NK-92 (cell line): ENCODE data around the gene MGLL.

Experiments
- DNase-seq: peaks from one replicate; lab custom pipeline; 2025; ENCODE audit not compliant: unreplicated experiment; lab: John Stamatoyannopoulos, UW

Gene MGLL

DNA sequence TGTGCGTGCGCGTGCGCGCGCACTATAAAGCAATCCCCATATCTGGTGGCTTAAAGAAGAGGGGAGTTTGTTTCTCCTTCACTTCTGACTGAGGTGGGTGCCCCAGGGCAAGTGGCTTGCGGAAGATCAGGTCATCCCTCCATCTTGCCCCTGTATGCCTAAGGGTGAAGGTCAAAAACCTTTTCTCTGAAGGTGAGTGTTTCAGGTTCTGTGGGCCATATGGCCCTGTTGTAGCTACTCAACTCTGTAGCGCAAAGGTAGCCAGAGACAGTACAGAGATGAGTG is 144.1 kb downstream of the MGLL start:
- DNase-seq: no peak

DNA sequence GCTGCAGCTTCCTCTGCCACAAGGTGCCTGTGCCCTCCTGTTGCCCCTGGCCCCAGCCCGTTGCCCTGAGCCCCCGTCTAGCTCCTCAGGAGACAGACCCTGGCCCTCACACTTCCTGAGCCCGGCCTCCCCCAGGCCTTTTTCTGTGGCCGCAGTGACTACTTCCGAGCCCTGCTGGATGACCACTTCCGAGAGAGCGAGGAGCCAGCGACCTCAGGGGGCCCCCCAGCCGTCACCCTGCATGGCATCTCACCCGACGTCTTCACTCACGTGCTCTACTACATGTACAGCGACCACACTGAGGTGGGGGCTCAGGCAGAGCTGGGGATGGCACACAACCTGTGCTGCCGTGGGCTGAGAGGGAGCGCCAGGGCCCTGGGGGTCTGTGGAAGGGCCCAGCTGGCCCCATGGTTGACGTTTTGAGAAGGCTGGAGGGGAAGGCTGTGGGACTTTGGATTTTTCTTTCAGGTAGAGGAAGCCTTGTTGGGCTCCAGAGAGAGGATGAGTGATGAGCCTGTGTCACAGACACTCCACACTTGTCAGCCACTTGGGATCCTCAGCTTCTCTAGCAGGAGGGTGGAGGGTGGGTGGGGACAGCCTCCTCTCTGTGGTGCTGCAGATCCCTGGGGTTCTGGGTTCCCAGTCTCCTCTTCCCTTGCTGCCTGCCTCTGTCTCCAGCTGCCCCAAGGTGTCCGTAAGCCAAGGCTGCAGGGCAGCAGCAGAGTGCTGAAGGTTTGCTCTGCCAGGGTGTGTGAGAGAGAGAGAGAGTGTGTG is 144.6 kb downstream of the MGLL start:
- DNase-seq: no peak

- no peak for DNase-seq
These were observed 145.4 kb downstream of the MGLL start for GRCh38 chr3:127676921-127677351.

DNA sequence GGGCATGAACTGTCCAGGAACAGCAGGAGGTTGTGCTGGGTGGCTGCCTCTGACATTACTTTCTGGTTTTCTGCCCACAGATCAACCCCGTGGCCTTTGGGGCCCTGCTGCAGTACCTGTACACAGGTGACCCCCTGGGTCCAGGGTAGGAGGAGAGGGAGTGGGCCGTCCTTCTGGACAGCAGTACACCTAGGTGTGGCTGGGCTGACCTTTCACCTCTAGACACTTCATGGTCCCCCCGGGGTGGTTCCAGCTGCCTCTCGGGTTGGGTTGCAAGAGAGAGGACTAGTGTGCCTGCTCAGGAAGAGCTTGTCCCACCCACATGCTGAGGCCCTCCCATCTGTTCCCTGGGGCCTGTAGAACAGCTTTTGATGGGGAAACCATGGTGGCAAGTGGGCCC is 145.9 kb downstream of the MGLL start:
- no peak for DNase-seq

DNA sequence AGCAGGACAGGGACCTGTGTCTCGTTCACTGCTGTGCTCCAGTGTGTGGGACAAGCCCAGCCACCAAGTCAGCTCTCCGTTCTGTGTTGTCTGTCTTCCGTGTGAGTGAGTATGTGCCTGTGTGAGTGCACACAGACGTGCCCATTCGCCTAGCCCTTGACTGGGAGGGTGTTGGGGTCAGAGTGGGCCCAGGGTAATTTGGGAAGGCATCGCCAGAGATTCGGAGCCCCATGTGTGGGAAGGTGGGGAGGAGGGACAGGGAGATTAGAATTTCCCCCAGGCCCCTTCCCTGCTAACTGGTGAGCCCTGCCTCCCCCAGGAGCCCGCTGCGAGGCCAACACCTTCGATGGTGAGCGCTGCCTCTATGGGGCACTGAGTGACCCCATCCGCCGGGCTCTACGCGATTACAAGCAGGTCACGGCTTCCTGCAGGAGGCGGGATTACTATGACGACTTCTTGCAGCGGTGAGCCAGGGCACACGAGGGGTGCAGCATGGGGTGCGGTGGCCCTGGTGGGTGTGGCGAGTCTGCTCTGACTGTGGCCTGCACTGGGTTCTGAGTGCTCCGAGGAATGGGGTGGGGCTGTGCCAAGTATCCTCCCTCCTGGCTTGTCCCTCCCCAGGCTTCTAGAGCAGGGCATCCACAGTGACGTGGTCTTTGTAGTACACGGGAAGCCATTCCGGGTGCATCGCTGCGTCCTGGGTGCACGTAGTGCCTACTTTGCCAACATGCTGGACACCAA is 146.5 kb downstream of the MGLL start:
- DNase-seq: no peak

DNA sequence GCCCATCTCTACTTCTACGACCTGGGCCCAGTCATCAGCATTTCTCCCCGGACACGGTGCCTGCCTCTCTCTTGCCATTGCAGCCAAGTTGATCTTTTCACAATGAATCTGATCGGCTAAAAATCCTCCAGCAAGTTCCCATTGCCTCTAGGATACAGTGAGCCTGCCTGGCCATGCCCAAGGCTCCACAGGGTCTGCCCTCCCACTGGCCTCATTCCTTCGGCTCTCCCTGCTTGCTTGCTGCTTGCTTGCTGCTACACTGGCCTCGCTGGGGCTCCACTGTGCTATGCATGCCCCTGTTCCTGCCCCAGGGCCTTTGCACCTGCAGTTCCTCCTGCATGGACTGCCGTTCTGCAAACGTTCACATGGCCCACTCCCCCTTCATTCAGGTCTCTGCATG is 147.5 kb downstream of the MGLL start:
- no peak for DNase-seq

DNA sequence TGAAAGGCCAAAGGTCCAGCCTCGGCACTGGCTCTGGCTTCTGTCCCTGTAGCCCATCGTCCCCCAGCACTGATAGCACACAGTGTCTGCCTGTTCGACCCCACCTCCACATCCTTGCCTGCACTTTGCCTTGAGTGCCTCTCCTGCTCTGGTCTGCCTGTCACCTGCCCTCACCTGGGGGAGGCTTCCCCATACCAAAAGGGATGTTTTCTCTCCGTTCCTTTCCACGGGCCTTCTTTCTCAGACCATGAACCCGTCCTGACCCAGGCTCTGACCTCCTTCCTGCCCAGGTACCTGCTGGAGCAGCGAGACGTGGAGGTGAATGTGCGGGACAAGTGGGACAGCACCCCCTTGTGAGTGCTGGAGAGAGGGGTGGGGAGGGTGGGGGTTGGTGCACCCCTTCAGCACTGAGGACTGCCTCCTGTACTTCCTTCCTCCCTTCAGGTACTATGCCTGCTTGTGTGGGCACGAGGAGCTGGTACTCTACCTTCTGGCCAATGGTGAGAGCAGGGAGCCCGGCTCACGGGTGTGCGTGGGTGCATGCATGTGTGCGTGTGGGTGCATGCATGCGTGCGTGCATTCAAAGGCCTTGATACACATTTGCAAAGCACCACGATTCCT is 148.1 kb downstream of the MGLL start:
- no peak for DNase-seq

- DNase-seq: no peak
These were observed 148.9 kb downstream of the MGLL start for GRCh38 chr3:127673191-127674100.

DNA sequence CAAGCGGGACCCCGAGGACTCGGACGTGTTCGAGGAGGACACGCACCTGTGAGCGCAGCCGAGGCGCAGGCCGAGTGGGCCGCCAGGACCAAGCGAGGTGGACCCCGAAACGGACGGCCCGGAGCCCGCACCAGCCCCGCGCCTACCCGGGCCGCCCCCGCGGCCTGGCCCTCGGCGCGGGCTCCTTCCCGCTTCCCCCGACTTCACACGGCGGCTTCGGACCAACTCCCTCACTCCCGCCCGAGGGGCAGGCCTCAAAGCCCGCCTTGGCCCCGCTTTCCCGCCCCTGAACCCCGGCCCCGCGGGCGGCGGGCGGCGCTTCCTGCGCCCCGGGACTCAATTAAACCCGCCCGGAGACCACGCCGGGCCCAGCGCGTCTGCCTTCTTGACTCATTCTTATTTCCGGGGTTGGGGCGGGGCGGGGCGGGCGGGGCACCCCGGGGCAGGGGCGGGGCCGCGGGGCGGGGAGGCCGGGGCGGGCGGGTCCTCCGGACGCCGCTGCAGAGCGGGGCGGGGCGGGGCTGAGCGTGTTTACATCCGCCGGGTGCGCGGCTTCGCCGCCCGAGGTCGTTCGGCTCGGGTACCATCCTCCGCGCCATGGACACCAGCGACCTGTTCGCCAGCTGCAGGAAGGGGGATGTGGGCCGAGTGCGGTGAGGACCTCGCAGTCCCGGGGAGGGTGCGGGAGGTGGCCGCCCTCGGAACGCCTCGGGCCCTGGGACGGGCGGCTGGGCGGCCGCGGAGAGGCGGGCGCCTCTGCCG is 149.7 kb downstream of the MGLL start, which contains the start of gene ABTB1:
Gene ABTB1 (plus strand): TSS at position 524 of the 762 bp plus-strand sequence. CDS start 74 bp downstream, at position 598.
- no peak for DNase-seq

- DNase-seq: no peak
These were observed 150.5 kb downstream of the MGLL start for GRCh38 chr3:127671523-127672428.

- no peak for DNase-seq
These were observed 151.4 kb downstream of the MGLL start for GRCh38 chr3:127670761-127671522.

- DNase-seq: no peak
These were observed 152.1 kb downstream of the MGLL start for GRCh38 chr3:127670229-127670559.

- no peak for DNase-seq
These were observed 152.6 kb downstream of the MGLL start for GRCh38 chr3:127669541-127670228.

DNA sequence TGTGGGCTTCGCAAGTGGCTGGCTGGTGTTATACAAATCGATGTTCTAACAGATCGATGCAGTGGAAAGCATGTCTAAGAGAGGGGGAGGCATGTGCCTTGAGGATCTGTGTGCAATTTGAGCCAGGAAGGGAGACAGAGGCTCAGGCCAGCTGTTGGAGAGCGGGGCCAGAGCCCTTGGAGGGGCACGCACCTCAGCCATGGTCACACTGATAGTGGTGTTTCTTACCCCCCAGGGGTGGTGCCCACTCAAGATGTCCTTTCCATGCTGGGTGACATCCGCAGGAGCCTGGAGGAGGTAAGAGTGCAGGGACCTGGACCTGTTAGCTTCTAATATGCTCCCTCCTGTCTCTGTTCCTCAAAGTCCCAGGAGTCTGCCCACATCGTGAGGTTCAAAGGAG is 153.4 kb downstream of the MGLL start:
- DNase-seq: no peak

- no peak for DNase-seq
These were observed 155.1 kb downstream of the MGLL start for GRCh38 chr3:127667119-127667681.

GRCh38 chr3:127666676-127667075 is 155.6 kb downstream of the MGLL start:
- DNase-seq: no peak

GRCh38 chr3:127665586-127665985 is 156.7 kb downstream of the MGLL start:
- no peak for DNase-seq

GRCh38 chr3:127665165-127665564 is 157.2 kb downstream of the MGLL start:
- no peak for DNase-seq
